Right lobe of liver (tissue), 6 donors: ENCODE measurements around the gene TCN2. TPM values are rescaled to one million over a fixed set of nuclear protein-coding genes. Genes with fewer than 3 reads are reported as not detected.
A peak's percentile ranks its signal among the peaks of the same experiment; 100 is the strongest.

ENCODE experiments used
- ATAC-seq, 4 donors: fragments of 200-7000 bp; cut with Tn5 transposase; one replicate each; pipeline ENCODE4 v1.9.1; 2020; ENCODE audit warnings: mild to moderate bottlenecking in 4 of 4, moderate library complexity in 4 of 4
- DNase-seq, 3 donors: peaks; one replicate each; pipeline ENCODE4 v3.0.0-alpha.2; 2020
- H3K27ac ChIP-seq, 3 donors: fragments of 200-600 bp; one replicate each; pipeline ENCODE4 v1.8.0; 2022
- H3K27me3 ChIP-seq, 2 donors: fragments of 200-600 bp; one replicate each; pipeline ENCODE4 v1.8.0; 2022
- H3K36me3 ChIP-seq, 4 donors: fragments of 200-600 bp; sonication (generic) in 1 of 4; one replicate each; pipeline versions ENCODE4 v1.5.1 to v1.8.0; 2017 to 2022; ENCODE audit warnings: control low read depth in 1 of 4
- H3K4me1 ChIP-seq, 4 donors: fragments of 200-600 bp; sonication (generic) in 1 of 4; one replicate each; pipeline versions ENCODE4 v1.5.1 to v1.8.0; 2017 to 2022; ENCODE audit warnings: control low read depth in 1 of 4
- H3K4me3 ChIP-seq, 3 donors: fragments of 200-600 bp; one replicate each; pipeline ENCODE4 v1.8.0; 2022
- H3K9me3 ChIP-seq, 4 donors: fragments of 200-600 bp; sonication (generic) in 1 of 4; one replicate each; pipeline versions ENCODE4 v1.5.1 to v1.8.0; 2017 to 2022; ENCODE audit warnings: control low read depth in 1 of 4
- POLR2A ChIP-seq: fragments of 450-650 bp; IDR thresholded peaks from one replicate; pipeline ENCODE4 v1.6.1; 2017; ENCODE audit warnings: antibody characterized with exemption, mild to moderate bottlenecking
- WGBS: methylation state at CpG from one replicate; pipeline ENCODE4 v1.1.6; 2018; ENCODE audit warnings: low coverage, low lambda C conversion rate; ENCODE audit not compliant: insufficient coverage; ENCODE audit errors: missing lambda C conversion rate; 5-methylcytosine and 5-hydroxymethylcytosine counted together
- intact Hi-C, 2 donors: fragments of 100-400 bp; cut with DNase I; formaldehyde crosslinking; loops; one replicate each; pipeline versions ENCODE4 v1.11.2 to v1.14.1; 2022
- total RNA-seq, 6 experiments: library from RNA; depleted of rRNA in 2 of 6; stranded (reverse); fragments of >200 nt in 2 of 6; fragmentation: NEBNext Ultra II Directional in 3 of 6; extraction: Animal tissue kit (Norgen Biotek cat#: 25700) in 3 of 6; gene quantifications; one replicate each; pipeline versions ENCODE4 v1.1.0 to v1.2.4, GENCODE V29; 2016 to 2023
- TF ChIP-seq, protein P1 (sequence below), 4 donors: fragments of 200-600 bp in 3 of 4; fragments of 450-650 bp in 1 of 4; IDR thresholded peaks; one replicate each; pipeline versions ENCODE4 v1.5.1 to v1.8.0; 2016 to 2022; ENCODE audit warnings: antibody characterized with exemption in 4 of 4, mild to moderate bottlenecking in 2 of 4
- donor health status: DM: no; HTN: yes; CAD: no.
- donor health status: DM: no; HTN: no; CAD: no.
- donor health status: DM: no; HTN: no; CAD: no.
- donor health status: DM: no; HTN: yes; CAD: no.
- donor health status: DM: no; HTN: yes; CAD: no.

TCN2 gene
- total RNA-seq, 6 experiments from 2014 or later: 8.9 to 14.6 (median 12.8) TPM

DNA sequence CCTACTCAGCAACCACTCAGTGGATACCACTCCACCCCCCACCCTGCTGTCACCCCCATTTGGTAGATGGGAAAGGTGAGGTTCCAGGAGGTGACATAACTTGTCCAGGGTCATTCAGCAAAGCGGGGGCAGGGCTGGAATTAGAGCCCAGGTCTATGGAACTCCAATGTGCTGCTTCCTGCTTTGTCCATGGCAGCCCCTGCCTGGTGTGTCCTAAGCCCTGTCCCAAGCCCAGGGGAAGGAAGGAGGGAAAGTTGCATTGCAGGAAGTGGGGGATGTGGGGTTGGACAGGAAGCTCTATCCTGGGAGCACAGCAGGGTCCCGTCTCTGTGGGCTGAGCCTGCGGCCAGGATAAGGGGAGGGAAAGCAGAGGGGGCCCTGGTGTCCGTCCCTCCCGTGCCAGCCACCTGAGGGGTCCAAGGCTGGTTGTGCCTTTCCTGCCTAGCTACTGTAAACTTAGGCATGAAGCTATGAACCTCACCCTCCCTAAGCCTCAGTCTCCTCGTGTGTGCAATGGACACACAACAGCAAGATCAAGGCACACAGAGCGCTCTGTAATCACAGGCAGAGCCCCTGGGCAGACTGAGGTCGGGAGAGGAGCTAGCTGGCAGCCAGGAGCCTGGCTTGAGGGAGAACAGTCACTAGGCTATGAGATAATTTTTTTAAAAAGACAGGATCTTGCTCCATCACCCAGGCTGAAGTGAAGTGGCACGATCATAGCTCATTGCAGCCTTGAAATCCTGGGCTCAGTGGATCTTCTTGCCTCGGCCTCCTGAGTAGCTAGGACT lies 45.4 kb upstream of the TCN2 start:
- peaks cover 0 to 4% (median 0%) of the 10 kb centered on the region in 4 donors for H3K4me1 ChIP-seq
- intact Hi-C loops: no loop called here
- no peak overlapping the region for H3K4me3 ChIP-seq
- TF ChIP-seq POLR2A: no peak
- TF ChIP-seq, protein P1, sequence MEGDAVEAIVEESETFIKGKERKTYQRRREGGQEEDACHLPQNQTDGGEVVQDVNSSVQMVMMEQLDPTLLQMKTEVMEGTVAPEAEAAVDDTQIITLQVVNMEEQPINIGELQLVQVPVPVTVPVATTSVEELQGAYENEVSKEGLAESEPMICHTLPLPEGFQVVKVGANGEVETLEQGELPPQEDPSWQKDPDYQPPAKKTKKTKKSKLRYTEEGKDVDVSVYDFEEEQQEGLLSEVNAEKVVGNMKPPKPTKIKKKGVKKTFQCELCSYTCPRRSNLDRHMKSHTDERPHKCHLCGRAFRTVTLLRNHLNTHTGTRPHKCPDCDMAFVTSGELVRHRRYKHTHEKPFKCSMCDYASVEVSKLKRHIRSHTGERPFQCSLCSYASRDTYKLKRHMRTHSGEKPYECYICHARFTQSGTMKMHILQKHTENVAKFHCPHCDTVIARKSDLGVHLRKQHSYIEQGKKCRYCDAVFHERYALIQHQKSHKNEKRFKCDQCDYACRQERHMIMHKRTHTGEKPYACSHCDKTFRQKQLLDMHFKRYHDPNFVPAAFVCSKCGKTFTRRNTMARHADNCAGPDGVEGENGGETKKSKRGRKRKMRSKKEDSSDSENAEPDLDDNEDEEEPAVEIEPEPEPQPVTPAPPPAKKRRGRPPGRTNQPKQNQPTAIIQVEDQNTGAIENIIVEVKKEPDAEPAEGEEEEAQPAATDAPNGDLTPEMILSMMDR (IDR thresholded peaks at IDR 0.05): no peak
- H3K36me3 ChIP-seq: no peaks in the 10 kb centered on the region
- H3K9me3 ChIP-seq: no peaks in the 10 kb centered on the region
- ATAC-seq (no peak), DNase-seq (no peak)
- 63% methylated on average over 3 of the region's 10 CpGs for WGBS
- H3K27me3 ChIP-seq: no peaks in the 10 kb centered on the region
- no peak overlapping the region for H3K27ac ChIP-seq

DNA sequence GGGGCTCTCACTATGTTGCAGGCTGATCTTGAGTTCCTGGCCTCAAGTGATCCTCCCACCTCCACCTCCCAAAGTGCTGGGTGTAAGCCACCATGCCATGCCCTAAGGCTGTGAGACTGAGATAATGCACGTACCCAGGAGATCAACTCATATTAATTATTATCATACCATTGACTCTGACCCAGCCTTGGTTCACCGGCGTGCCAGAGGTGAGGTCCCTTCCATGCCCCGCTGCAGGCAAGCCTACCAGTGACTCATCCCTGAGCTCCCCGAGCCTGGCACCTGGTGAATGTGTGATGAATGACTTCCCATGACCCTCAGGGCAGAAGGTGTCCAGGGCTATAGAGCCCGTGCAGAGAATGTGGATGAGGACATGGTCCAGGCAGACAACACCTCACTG lies 44.6 kb upstream of the TCN2 start:
- no peaks in the 10 kb centered on the region for H3K27me3 ChIP-seq
- no peaks in the 10 kb centered on the region for H3K36me3 ChIP-seq
- no peaks in the 10 kb centered on the region for H3K9me3 ChIP-seq
- TF ChIP-seq POLR2A: no peak
- TF ChIP-seq, protein P1 (IDR thresholded peaks at IDR 0.05): no peak
- no peak overlapping the region for H3K4me3 ChIP-seq
- WGBS: 50% methylated on average over 1 of the region's 6 CpGs
- peak in 2 of 4 donors; percentile 15 to 56 for ATAC-seq
- peaks cover 0 to 4% (median 0%) of the 10 kb centered on the region in 4 donors for H3K4me1 ChIP-seq
- intact Hi-C loops: no loop called here
- peak in 1 of 3 donors; percentile 39 for DNase-seq
- no peak overlapping the region for H3K27ac ChIP-seq

DNA sequence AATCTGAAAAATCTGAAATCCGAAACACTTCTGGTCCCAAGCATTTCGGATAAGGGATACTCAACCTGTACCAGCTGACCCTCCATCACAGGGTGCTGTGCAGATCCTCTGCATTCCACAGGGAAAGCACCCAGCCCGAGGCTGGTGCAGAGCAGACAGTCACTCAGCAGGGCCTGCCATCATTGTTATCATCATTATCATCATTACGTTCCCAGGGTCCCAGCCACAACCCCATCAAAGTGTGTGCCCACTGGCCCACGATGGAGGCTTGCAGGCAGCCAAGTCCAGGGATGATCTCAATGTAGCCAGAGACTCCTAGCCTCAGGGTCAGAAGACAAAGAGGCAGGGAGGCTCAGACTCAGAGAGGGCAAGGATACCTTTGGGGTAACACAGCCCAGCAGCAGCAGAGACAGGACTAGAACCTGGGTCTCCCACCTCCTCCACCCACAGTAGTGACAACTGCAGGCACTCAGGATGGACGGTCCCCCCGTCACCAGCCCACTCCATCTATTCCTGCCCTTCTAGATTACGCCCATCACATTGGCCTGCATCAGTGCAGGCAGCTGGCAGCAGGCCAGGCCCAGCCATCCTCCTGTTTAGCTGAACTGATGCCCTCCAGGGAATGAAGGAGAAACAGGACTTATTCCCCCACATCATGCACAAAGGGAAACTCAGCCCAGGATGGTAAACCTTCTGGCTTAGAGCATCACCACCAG lies 42.8 kb upstream of the TCN2 start:
- H3K9me3 ChIP-seq: no peaks in the 10 kb centered on the region
- no peaks in the 10 kb centered on the region for H3K27me3 ChIP-seq
- H3K4me1 ChIP-seq: peaks cover 0 to 4% (median 0%) of the 10 kb centered on the region in 4 donors
- no peak for ATAC-seq
- no peaks in the 10 kb centered on the region for H3K36me3 ChIP-seq
- H3K4me3 ChIP-seq: no peak overlapping the region
- TF ChIP-seq, protein P1 (IDR thresholded peaks at IDR 0.05): no peak
- no peak for TF ChIP-seq POLR2A
- 72% methylated on average over 3 of the region's 8 CpGs for WGBS
- no peak overlapping the region for H3K27ac ChIP-seq
- no peak for DNase-seq
- intact Hi-C loops: no loop called here

DNA sequence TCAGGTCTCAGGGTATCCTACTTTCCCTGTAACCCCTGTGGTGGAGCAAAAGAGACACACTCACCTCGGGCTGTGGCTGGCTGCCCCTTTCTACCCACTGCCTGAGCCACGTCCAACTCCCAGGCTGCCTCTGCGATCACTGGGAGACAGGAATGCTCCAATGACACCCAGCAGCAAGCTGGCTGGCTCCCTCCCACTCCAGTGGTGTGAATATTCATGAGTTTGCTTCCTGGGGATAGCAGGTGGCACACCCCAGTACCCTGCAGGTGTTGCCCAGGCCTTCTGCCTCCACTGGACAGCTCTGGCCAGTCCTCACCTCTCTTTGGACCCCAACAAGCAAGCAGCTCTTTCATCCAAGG lies 42.2 kb upstream of the TCN2 start:
- TF ChIP-seq POLR2A: no peak
- TF ChIP-seq, protein P1 (IDR thresholded peaks at IDR 0.05): no peak
- intact Hi-C loops: no loop called here
- H3K27ac ChIP-seq: no peak overlapping the region
- DNase-seq (no peak), ATAC-seq (no peak)
- no peak overlapping the region for H3K4me3 ChIP-seq
- H3K4me1 ChIP-seq: peaks cover 0 to 4% (median 0%) of the 10 kb centered on the region in 4 donors
- H3K9me3 ChIP-seq: no peaks in the 10 kb centered on the region
- WGBS: 45% methylated on average over 2 of the region's 3 CpGs
- no peaks in the 10 kb centered on the region for H3K36me3 ChIP-seq
- H3K27me3 ChIP-seq: no peaks in the 10 kb centered on the region
